GM23338 (cell line): ENCODE measurements around the gene ADGRL3. TPM values are rescaled to one million over a fixed set of nuclear protein-coding genes. Genes with fewer than 3 reads are reported as not detected.

Source experiments
- ATAC-seq: fragments of 200-7000 bp; cut with Tn5 transposase; 3 replicates; pipeline ENCODE4 v1.9.1; 2020
- DNase-seq: peaks from one replicate; pipeline ENCODE4 v3.0.0-alpha.2; 2015; ENCODE audit warnings: low spot score
- H2AFZ ChIP-seq: fragments of 200-600 bp; sonication (generic); 2 replicates; pipeline ENCODE4 v1.8.0; 2016; ENCODE audit warnings: antibody characterized with exemption, mild to moderate bottlenecking, moderate library complexity
- H3F3A ChIP-seq: fragments of 200-600 bp; sonication (generic); replicated peaks from 2 replicates; pipeline ENCODE4 v1.8.0; 2017; ENCODE audit warnings: antibody characterized with exemption, mixed run types, low read depth
- H3K27ac ChIP-seq: fragments of 200-600 bp; sonication (generic); 2 replicates; pipeline ENCODE4 v1.6.1; 2016; ENCODE audit warnings: low read depth
- H3K27me3 ChIP-seq: fragments of 200-600 bp; sonication (generic); 2 replicates; pipeline ENCODE4 v1.8.0; 2016; ENCODE audit warnings: mild to moderate bottlenecking, mixed run types, moderate library complexity; ENCODE audit not compliant: insufficient read depth
- H3K36me3 ChIP-seq: fragments of 200-600 bp; sonication (generic); 2 replicates; pipeline ENCODE4 v1.8.0; 2016; ENCODE audit warnings: mild to moderate bottlenecking; ENCODE audit not compliant: insufficient read depth
- H3K4me1 ChIP-seq: fragments of 200-600 bp; sonication (generic); 2 replicates; pipeline ENCODE4 v1.8.0; 2016; ENCODE audit warnings: mild to moderate bottlenecking, moderate library complexity; ENCODE audit not compliant: insufficient read depth
- H3K4me2 ChIP-seq: fragments of 200-600 bp; sonication (generic); 2 replicates; pipeline ENCODE4 v1.7.1; 2017; ENCODE audit warnings: mixed run types
- H3K4me3 ChIP-seq: fragments of 200-600 bp; sonication (generic); 2 replicates; pipeline ENCODE4 v1.6.1; 2016; ENCODE audit warnings: mixed run types
- H3K79me2 ChIP-seq: fragments of 200-600 bp; sonication (generic); replicated peaks from 2 replicates; pipeline ENCODE4 v1.8.0; 2017; ENCODE audit warnings: mild to moderate bottlenecking; ENCODE audit not compliant: insufficient read depth
- H3K9me2 ChIP-seq: fragments of 200-600 bp; sonication (generic); 2 replicates; pipeline ENCODE4 v1.8.0; 2017; ENCODE audit not compliant: insufficient read depth
- H4K20me1 ChIP-seq: fragments of 200-600 bp; sonication (generic); replicated peaks from 2 replicates; pipeline ENCODE4 v1.8.0; 2017; ENCODE audit warnings: mild to moderate bottlenecking; ENCODE audit not compliant: insufficient read depth
- H3K27ac Mint-ChIP-seq: 2 replicates; pipeline ENCODE4 v1.8.0; 2020; ENCODE audit warnings: inconsistent platforms, mild to moderate bottlenecking, moderate library complexity, mixed read lengths
- H3K27me3 Mint-ChIP-seq: 3 replicates; pipeline ENCODE4 v1.8.0; 2022; ENCODE audit warnings: low read depth, mild to moderate bottlenecking, moderate library complexity, mixed read lengths, inconsistent platforms; ENCODE audit not compliant: insufficient read depth, poor library complexity
- H3K36me3 Mint-ChIP-seq: 3 replicates; pipeline ENCODE4 v1.8.0; 2021; ENCODE audit warnings: low read depth, mild to moderate bottlenecking, inconsistent platforms, moderate library complexity, mixed read lengths
- H3K4me1 Mint-ChIP-seq: 3 replicates; pipeline ENCODE4 v1.8.0; 2020; ENCODE audit warnings: mild to moderate bottlenecking, inconsistent platforms, mixed read lengths
- H3K4me3 Mint-ChIP-seq: 3 replicates; pipeline ENCODE4 v1.8.0; 2021; ENCODE audit warnings: moderate library complexity, mild to moderate bottlenecking, inconsistent platforms, mixed read lengths
- H3K9me3 Mint-ChIP-seq: 3 replicates; pipeline ENCODE4 v1.8.0; 2020; ENCODE audit warnings: moderate library complexity, mild to moderate bottlenecking, inconsistent platforms, mixed read lengths
- CREB1 ChIP-seq: fragments of 250-450 bp; sonication (Bioruptor Pico); IDR thresholded peaks from 2 replicates; pipeline ENCODE4 v1.5.0; 2020; ENCODE audit warnings: low read depth, mild to moderate bottlenecking, moderate library complexity
- CTCF ChIP-seq, 2 experiments: fragments of 200-600 bp in 1 of 2; sonication (generic) in 1 of 2; conservative IDR thresholded peaks; 2 replicates each; pipeline versions ENCODE4 v1.5.1 to v1.6.1; 2016 to 2017; ENCODE audit warnings: antibody characterized with exemption in 2 of 2, low read depth in 2 of 2, mild to moderate bottlenecking in 2 of 2, moderate library complexity in 1 of 2
- EZH2phosphoT487 ChIP-seq: fragments of 200-600 bp; sonication (generic); IDR thresholded peaks from one replicate; pipeline ENCODE4 v1.8.1; 2018; ENCODE audit warnings: antibody characterized with exemption; ENCODE audit not compliant: unreplicated experiment
- JUNB ChIP-seq: IDR thresholded peaks from one replicate; pipeline ENCODE4 v1.6.1; 2016; ENCODE audit warnings: antibody characterized with exemption; ENCODE audit not compliant: unreplicated experiment
- NANOG ChIP-seq: IDR thresholded peaks from 2 replicates; pipeline ENCODE4 v1.6.1; 2016; ENCODE audit warnings: antibody characterized with exemption, borderline replicate concordance
- REST ChIP-seq: IDR thresholded peaks from one replicate; pipeline ENCODE4 v1.6.1; 2018; ENCODE audit warnings: antibody characterized with exemption; ENCODE audit not compliant: unreplicated experiment
- STAT1 ChIP-seq: IDR thresholded peaks from one replicate; pipeline ENCODE4 v1.6.1; 2016; ENCODE audit warnings: antibody characterized with exemption; ENCODE audit not compliant: unreplicated experiment
- ZNF114 ChIP-seq: fragments of 250-450 bp; sonication (Bioruptor Pico); IDR thresholded peaks from 2 replicates; pipeline ENCODE4 v1.5.0; 2020; ENCODE audit warnings: mild to moderate bottlenecking, moderate library complexity
- polyA plus RNA-seq: library from polyadenylated mRNA; unstranded; fragments of >200 nt; fragmentation: Nextera tagmentation; extraction: Ambion mirVana; gene quantifications from 2 replicates; pipeline ENCODE4 v1.2.1, GENCODE V29; 2016
- total RNA-seq: library from RNA; depleted of rRNA; stranded (reverse); fragments of >200 nt; shearing (Covaris generic); gene quantifications from 2 replicates; pipeline ENCODE4 v1.2.3, GENCODE V29; 2014

ADGRL3 gene
- total and polyA plus RNA-seq, 2 experiments from 2014 or later = 9.7 to 16.5 TPM

GRCh38 chr4:61501812-61502211 is 301.7 kb downstream of the ADGRL3 start (continued):
- TF ChIP-seq ZNF114 (CRISPR knock-in tag) = no peak
- TF ChIP-seq REST = no peak

- Histone ChIP-seq H3K27me3 (no peaks in the 10 kb centered on the region), H3K36me3 (no peaks in the 10 kb centered on the region), H3K4me2 (no peak overlapping the region), H3K4me3 (no peak overlapping the region), H4K20me1 (no peaks in the 10 kb centered on the region), H3K79me2 (no peaks in the 10 kb centered on the region; the same call in 1 of the 2 replicates), H3K4me1 (no peaks in the 10 kb centered on the region), H3K27ac (no peak overlapping the region), H3F3A (no peaks in the 10 kb centered on the region), H2AFZ (no peak overlapping the region), H3K9me2 (no peaks in the 10 kb centered on the region; the same call in 1 of the 2 replicates)
- no peak overlapping the region for H3K4me3 Mint-ChIP-seq
- H3K9me3 Mint-ChIP-seq = no peaks in the 10 kb centered on the region; the same call in 1 of the 3 replicates
- ATAC-seq (no peak), DNase-seq (no peak)
- H3K4me1 Mint-ChIP-seq = peaks cover 9% of the 10 kb centered on the region; the same call in 2 of the 3 replicates
- H3K27me3 Mint-ChIP-seq = no peaks in the 10 kb centered on the region
- peaks cover 13% of the 10 kb centered on the region for H3K36me3 Mint-ChIP-seq
- no peak overlapping the region for H3K27ac Mint-ChIP-seq
- TF ChIP-seq EZH2phosphoT487 (no peak), REST (no peak), CREB1 (CRISPR knock-in tag) (no peak), NANOG (no peak), STAT1 (no peak), JUNB (no peak), CTCF (conservative IDR thresholded peaks at IDR 0.05; ENCODE audit: low read depth in 2 of 2) (no peak)
Observed at GRCh38 chr4:61505773-61506685, 305.9 kb downstream of the ADGRL3 start.
